ENCODE measurements around the gene NES. TPM values are rescaled to one million over a fixed set of nuclear protein-coding genes. Genes with fewer than 3 reads are reported as not detected.

NES gene
- polyA plus RNA-seq, 2 of the 4 experiments (the other 2 are of a cell fraction) = 0.57 to 2.1 TPM

- WGBS (ENCODE audit: missing lambda C conversion rate) = 92% methylated on average over 3 of the region's 3 CpGs
- H3K27ac ChIP-seq = no peak overlapping the region
- FAIRE-seq (no peak), ATAC-seq (no peak), DNase-seq (ENCODE audit: low read depth in 1 of 2, low spot score in 1 of 2) (no peak)
- CTCF ChIA-PET = interaction anchor here (0.8 to 52.1 kb wide), 4 partner anchors 2 to 88 kb away, joined by 3 to 2258 read pairs (median 1176); partner anchors contain the start of genes CRABP2, ISG20L2, METTL25B and NES
- H3K4me3 ChIP-seq = no peak overlapping the region
- peaks cover 35% of the 10 kb centered on the region for H3K4me1 ChIP-seq
- H3K9me3 ChIP-seq = no peaks in the 10 kb centered on the region
- POLR2A ChIA-PET = interaction anchor here (1.7 kb wide), 1 partner anchor 14 kb away, joined by 7 read pairs; the partner anchor contains the start of genes ISG20L2 and METTL25B
- no peak for TF ChIP-seq BHLHE40 (IDR thresholded peaks at IDR 0.05; ENCODE audit: low read depth, low read length)
- TF ChIP-seq, protein P1, sequence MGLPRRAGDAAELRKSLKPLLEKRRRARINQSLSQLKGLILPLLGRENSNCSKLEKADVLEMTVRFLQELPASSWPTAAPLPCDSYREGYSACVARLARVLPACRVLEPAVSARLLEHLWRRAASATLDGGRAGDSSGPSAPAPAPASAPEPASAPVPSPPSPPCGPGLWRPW (IDR thresholded peaks at IDR 0.05) = no peak
- no peak for TF ChIP-seq TP53 (CRISPR knock-in tag; IDR thresholded peaks at IDR 0.05)
- no peak for TF ChIP-seq EHMT2 (IDR thresholded peaks at IDR 0.05; ENCODE audit: low read depth)
- no peak for TF ChIP-seq JUNB (IDR thresholded peaks at IDR 0.05)
- TF ChIP-seq NPAS2 (CRISPR knock-in tag; IDR thresholded peaks at IDR 0.05; ENCODE audit: borderline replicate concordance) = no peak
- TF ChIP-seq USF2 (IDR thresholded peaks at IDR 0.05) = no peak
- TF ChIP-seq, protein P2, sequence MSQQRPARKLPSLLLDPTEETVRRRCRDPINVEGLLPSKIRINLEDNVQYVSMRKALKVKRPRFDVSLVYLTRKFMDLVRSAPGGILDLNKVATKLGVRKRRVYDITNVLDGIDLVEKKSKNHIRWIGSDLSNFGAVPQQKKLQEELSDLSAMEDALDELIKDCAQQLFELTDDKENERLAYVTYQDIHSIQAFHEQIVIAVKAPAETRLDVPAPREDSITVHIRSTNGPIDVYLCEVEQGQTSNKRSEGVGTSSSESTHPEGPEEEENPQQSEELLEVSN (IDR thresholded peaks at IDR 0.05; ENCODE audit: borderline replicate concordance, low read depth) = no peak
- no peak for TF ChIP-seq ZNF302 (CRISPR knock-in tag; IDR thresholded peaks at IDR 0.05)
- no peak overlapping the region for H3K4me2 ChIP-seq
These were observed 37.6 kb upstream of the NES start for GRCh38 chr1:156714830-156715229.

DNA sequence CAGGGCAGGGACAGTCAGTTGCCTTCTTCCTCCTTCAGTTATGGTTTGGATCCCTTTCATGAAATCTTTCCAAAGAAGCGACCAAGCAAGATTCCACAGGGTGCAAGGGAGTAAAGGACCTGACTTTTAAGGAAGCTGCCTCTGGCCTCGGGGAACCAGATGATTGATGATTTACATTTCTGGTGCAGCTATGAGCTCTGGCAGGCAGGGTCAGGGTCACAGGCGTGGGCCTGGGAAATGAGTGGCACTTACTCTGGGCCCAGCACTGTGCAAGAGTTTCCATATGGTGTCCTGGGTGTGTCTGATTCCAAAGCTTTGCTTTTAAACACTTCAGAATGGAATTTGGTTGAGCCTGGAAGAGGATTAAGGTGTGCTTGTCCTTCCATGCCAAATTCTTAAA lies 35.4 kb upstream of the NES start:
- 58% methylated on average over 3 of the region's 3 CpGs for WGBS (ENCODE audit: missing lambda C conversion rate)
- POLR2A ChIA-PET = no interaction called here
- DNase-seq (ENCODE audit: low read depth in 1 of 2, low spot score in 1 of 2) (no peak), FAIRE-seq (no peak), ATAC-seq (no peak)
- H3K4me1 ChIP-seq = peaks cover 45% of the 10 kb centered on the region
- H3K27ac ChIP-seq = 0 out of 6 replicates have a peak overlapping the region, but pooled peaks of 1 of the 2 experiments have one; percentile 8
- H3K4me2 ChIP-seq = no peak overlapping the region
- no peak for TF ChIP-seq FOSL2 (IDR thresholded peaks at IDR 0.05)
- no peak for TF ChIP-seq FOSL2 (CRISPR knock-in tag; IDR thresholded peaks at IDR 0.05)
- TF ChIP-seq USF2 (IDR thresholded peaks at IDR 0.05) = no peak
- no peak for TF ChIP-seq PHF8 (IDR thresholded peaks at IDR 0.05; ENCODE audit: borderline replicate concordance, low read depth)
- TF ChIP-seq ZSCAN20 (CRISPR knock-in tag; IDR thresholded peaks at IDR 0.05) = no peak
- no peak for TF ChIP-seq RNF2 (IDR thresholded peaks at IDR 0.05; ENCODE audit: borderline replicate concordance, low read depth)
- TF ChIP-seq, protein P3, sequence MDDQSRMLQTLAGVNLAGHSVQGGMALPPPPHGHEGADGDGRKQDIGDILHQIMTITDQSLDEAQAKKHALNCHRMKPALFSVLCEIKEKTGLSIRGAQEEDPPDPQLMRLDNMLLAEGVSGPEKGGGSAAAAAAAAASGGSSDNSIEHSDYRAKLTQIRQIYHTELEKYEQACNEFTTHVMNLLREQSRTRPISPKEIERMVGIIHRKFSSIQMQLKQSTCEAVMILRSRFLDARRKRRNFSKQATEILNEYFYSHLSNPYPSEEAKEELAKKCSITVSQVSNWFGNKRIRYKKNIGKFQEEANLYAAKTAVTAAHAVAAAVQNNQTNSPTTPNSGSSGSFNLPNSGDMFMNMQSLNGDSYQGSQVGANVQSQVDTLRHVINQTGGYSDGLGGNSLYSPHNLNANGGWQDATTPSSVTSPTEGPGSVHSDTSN (IDR thresholded peaks at IDR 0.05) = no peak
- no peak for TF ChIP-seq CHD2 (IDR thresholded peaks at IDR 0.05; ENCODE audit: low read length, partially characterized antibody)
- TF ChIP-seq KDM5A (IDR thresholded peaks at IDR 0.05) = no peak
- no peak for TF ChIP-seq RAD21 (conservative IDR thresholded peaks at IDR 0.05 in 1 of 2, IDR thresholded peaks at IDR 0.05 in 1 of 2)
- TF ChIP-seq ZNF302 (CRISPR knock-in tag; IDR thresholded peaks at IDR 0.05) = no peak
- no peak for TF ChIP-seq CBX8 (IDR thresholded peaks at IDR 0.05)
- TF ChIP-seq RARB (CRISPR knock-in tag; IDR thresholded peaks at IDR 0.05) = no peak
- TF ChIP-seq HOXB5 (CRISPR knock-in tag; IDR thresholded peaks at IDR 0.05) = no peak
- TF ChIP-seq NPAS2 (CRISPR knock-in tag; IDR thresholded peaks at IDR 0.05; ENCODE audit: borderline replicate concordance) = no peak
- no peak for TF ChIP-seq MAFK (IDR thresholded peaks at IDR 0.05; ENCODE audit: partially characterized antibody)
- TF ChIP-seq TFCP2L1 (CRISPR knock-in tag; IDR thresholded peaks at IDR 0.05) = no peak
- no peak overlapping the region for H3K4me3 ChIP-seq
- H3K9me3 ChIP-seq = no peaks in the 10 kb centered on the region
- CTCF ChIA-PET = interaction anchor here (0.7 to 52.1 kb wide), 7 partner anchors 4 to 178 kb away, joined by 3 to 2258 read pairs (median 8); partner anchors contain the start of genes CRABP2, ISG20L2, METTL25B and NES

Data from A549 (cell line).